Measurements from ENCODE around the gene IFIT1B. TPM values are rescaled to one million over a fixed set of nuclear protein-coding genes. Genes with fewer than 3 reads are reported as not detected.

IFIT1B gene
- total and polyA plus RNA-seq, 12 donors = 0.21 TPM; not detected in 11

- Histone ChIP-seq H3K4me3 (peak overlapping the region in 1 of 10 donors; percentile 16), H3K9me3 (peaks cover 0 to 7% (median 0%) of the 10 kb centered on the region in 11 donors), H3K4me1 (peaks cover 18 to 68% (median 57%) of the 10 kb centered on the region in 9 donors), H3K27me3 (no peaks in the 10 kb centered on the region), H3K27ac (peak overlapping the region; percentile 37 to 89 (median 81)), H3K36me3 (no peaks in the 10 kb centered on the region)
- ATAC-seq (peak in 2 of 8 donors; percentile 3 to 25), DNase-seq (no peak)
- intact Hi-C loops (cut with DNase I) = no loop called here
- 51 to 63% methylated on average over 1 of the region's 1 CpG for WGBS, 2 donors
- no peak for TF ChIP-seq CTCF (IDR thresholded peaks at IDR 0.05)
Observed at GRCh38 chr10:89351412-89351779, 26.5 kb upstream of the IFIT1B start.

- Histone ChIP-seq H3K9me3 (peaks cover 0 to 7% (median 0%) of the 10 kb centered on the region in 11 donors), H3K36me3 (no peaks in the 10 kb centered on the region), H3K27ac (peak overlapping the region; percentile 37 to 89 (median 81)), H3K27me3 (no peaks in the 10 kb centered on the region), H3K4me1 (peaks cover 16 to 62% (median 51%) of the 10 kb centered on the region in 9 donors), H3K4me3 (peak overlapping the region in 1 of 10 donors; percentile 16)
- peak in 1 of 2 donors; percentile 51 for DNase-seq
- intact Hi-C loops (cut with DNase I) = no loop called here
- ATAC-seq = peak; percentile 46 to 83 (median 70)
- no peak for TF ChIP-seq CTCF (IDR thresholded peaks at IDR 0.05)
- 35 to 43% methylated on average over 12 of the region's 12 CpGs for WGBS, 2 donors
Observed at GRCh38 chr10:89351780-89352597, 25.9 kb upstream of the IFIT1B start.

GRCh38 chr10:89352802-89353201, 25.1 kb upstream of the IFIT1B start:
- TF ChIP-seq CTCF (IDR thresholded peaks at IDR 0.05) = no peak
- Histone ChIP-seq H3K27me3 (no peaks in the 10 kb centered on the region), H3K4me3 (no peak overlapping the region), H3K9me3 (peaks cover 0 to 7% (median 0%) of the 10 kb centered on the region in 11 donors), H3K4me1 (peaks cover 11 to 54% (median 43%) of the 10 kb centered on the region in 9 donors), H3K36me3 (no peaks in the 10 kb centered on the region), H3K27ac (peak overlapping the region in 4 of 10 donors; percentile 72 to 83 (median 81))
- intact Hi-C loops (cut with DNase I) = no loop called here
- no peak for DNase-seq
- WGBS, 2 donors = 87 to 89% methylated on average over 4 of the region's 4 CpGs
- ATAC-seq = no peak

- TF ChIP-seq CTCF (IDR thresholded peaks at IDR 0.05) = no peak
- no peak overlapping the region for H3K4me3 ChIP-seq
- H3K4me1 ChIP-seq = peaks cover 5 to 29% (median 21%) of the 10 kb centered on the region in 9 donors
- ATAC-seq (no peak), DNase-seq (no peak)
- 86 to 90% methylated on average over 2 of the region's 2 CpGs for WGBS, 2 donors
- no peaks in the 10 kb centered on the region for H3K27me3 ChIP-seq
- H3K36me3 ChIP-seq = no peaks in the 10 kb centered on the region
- peak overlapping the region in 1 of 10 donors; percentile 8 for H3K27ac ChIP-seq
- intact Hi-C loops (cut with DNase I) = no loop called here
- H3K9me3 ChIP-seq = peaks cover 0 to 7% (median 0%) of the 10 kb centered on the region in 11 donors
Observed at GRCh38 chr10:89355394-89355931, 22.4 kb upstream of the IFIT1B start.
